Endothelial cell of umbilical vein (primary cell): ENCODE results near the gene PCDHGA1. TPM values are rescaled to one million over a fixed set of nuclear protein-coding genes. Genes with fewer than 3 reads are reported as not detected.

ENCODE experiments used
- BruUV-seq: library from RNA; stranded (reverse); fragments of 400-500 nt; replicated peaks from 2 replicates; lab custom pipeline; 2021; lab: Mats Ljungman, UMichigan
- CTCF ChIA-PET: fragments of 300-600, 350-600 bp; sonication (Branson Sonifier 250); formaldehyde crosslinking; loops from one replicate; lab custom pipeline; 2021; ENCODE audit warnings: antibody characterized with exemption, inconsistent platforms; lab: Charles Lee
- POLR2A ChIA-PET: fragments of 300-600, 350-600 bp; sonication (Branson Sonifier 250); formaldehyde crosslinking; loops from one replicate; lab custom pipeline; 2021; ENCODE audit warnings: antibody characterized with exemption, inconsistent platforms; lab: Charles Lee
- DNase-seq: peaks from one replicate; pipeline ENCODE4 v3.0.0-alpha.2; 2011; ENCODE audit warnings: low read depth, low spot score
- FAIRE-seq: peaks from 2 replicates; lab custom pipeline; 2011; peaks lifted over from hg19 to GRCh38; lab: Jason Lieb, UNC
- H2AFZ ChIP-seq: 2 replicates; pipeline ENCODE4 v1.6.0; 2012; ENCODE audit warnings: low read depth, low read length, control low read depth, inconsistent platforms
- H3K27ac ChIP-seq: 2 replicates; pipeline ENCODE4 v1.5.1; 2011; ENCODE audit warnings: low read depth, mild to moderate bottlenecking, control low read depth, low read length, moderate library complexity; ENCODE audit not compliant: insufficient read depth
- H3K27me3 ChIP-seq, 2 experiments: 2 replicates each; pipeline versions ENCODE4 v1.6.0 to v1.6.1; 2011; ENCODE audit warnings: low read length in 2 of 2, mixed read lengths in 1 of 2; ENCODE audit not compliant: control insufficient read depth in 2 of 2, insufficient read depth in 2 of 2
- H3K36me3 ChIP-seq, 2 experiments: 2 replicates in 1 of 2; 3 replicates in 1 of 2; pipeline ENCODE4 v1.5.1; 2011; ENCODE audit warnings: low read length in 2 of 2, mild to moderate bottlenecking in 1 of 2, moderate library complexity in 1 of 2; ENCODE audit not compliant: control insufficient read depth in 2 of 2, insufficient read depth in 2 of 2; ENCODE audit errors: extremely low read depth in 1 of 2
- H3K4me1 ChIP-seq: 3 replicates; pipeline ENCODE4 v1.5.1; 2011; ENCODE audit warnings: mild to moderate bottlenecking, low read length; ENCODE audit not compliant: control insufficient read depth, insufficient read depth; ENCODE audit errors: extremely low read depth
- H3K4me2 ChIP-seq: 2 replicates; pipeline ENCODE4 v1.6.1; 2011; ENCODE audit warnings: low read length, control low read depth, mixed read lengths; ENCODE audit not compliant: insufficient read depth
- H3K4me3 ChIP-seq, 3 experiments: fragments of 200-600 bp in 1 of 3; sonication (generic), shearing (Covaris generic) in 1 of 3; replicated peaks in 1 of 3; 2 replicates each; pipeline ENCODE4 v1.5.1; 2011 to 2016; ENCODE audit warnings: control low read depth in 3 of 3, low read length in 3 of 3, mild to moderate bottlenecking in 2 of 3, inconsistent platforms in 1 of 3, low read depth in 1 of 3, moderate library complexity in 1 of 3; ENCODE audit not compliant: insufficient read depth in 1 of 3
- H3K79me2 ChIP-seq: 2 replicates; pipeline ENCODE4 v1.6.0; 2012; ENCODE audit warnings: low read length, inconsistent platforms; ENCODE audit not compliant: control insufficient read depth, insufficient read depth
- H3K9ac ChIP-seq: replicated peaks from 2 replicates; pipeline ENCODE3; 2011; ENCODE audit warnings: low read length, control low read depth; ENCODE audit not compliant: insufficient read depth; ENCODE audit errors: extremely low read depth
- H3K9me1 ChIP-seq: replicated peaks from 3 replicates; pipeline ENCODE4 v1.6.0; 2011; ENCODE audit warnings: mild to moderate bottlenecking, low read length; ENCODE audit not compliant: control insufficient read depth, insufficient read depth; ENCODE audit errors: extremely low read depth
- H3K9me3 ChIP-seq: replicated peaks from 2 replicates; pipeline ENCODE4 v1.5.1; 2012; ENCODE audit warnings: low read length, inconsistent platforms; ENCODE audit not compliant: control insufficient read depth, insufficient read depth
- H4K20me1 ChIP-seq: replicated peaks from 2 replicates; pipeline ENCODE3; 2011; ENCODE audit warnings: mild to moderate bottlenecking, low read length; ENCODE audit not compliant: control insufficient read depth, insufficient read depth; ENCODE audit errors: extremely low read depth
- EZH2 ChIP-seq: IDR thresholded peaks from 2 replicates; pipeline ENCODE4 v1.6.1; 2012; ENCODE audit warnings: borderline replicate concordance, low read depth, mild to moderate bottlenecking, moderate library complexity, low read length, inconsistent platforms; ENCODE audit not compliant: severe bottlenecking
- FOS ChIP-seq: IDR thresholded peaks from 2 replicates; pipeline ENCODE4 v1.6.1; 2011; ENCODE audit warnings: mild to moderate bottlenecking, low read length, moderate library complexity, borderline replicate concordance; ENCODE audit not compliant: insufficient read depth
- GATA2 ChIP-seq: IDR thresholded peaks from 2 replicates; pipeline ENCODE4 v1.7.0; 2011; ENCODE audit warnings: low read depth, mild to moderate bottlenecking, moderate library complexity, mixed read lengths, low read length; ENCODE audit not compliant: insufficient read length, insufficient read depth
- JUN ChIP-seq: IDR thresholded peaks from 2 replicates; pipeline ENCODE4 v1.6.1; 2011; ENCODE audit warnings: borderline replicate concordance, low read depth; ENCODE audit not compliant: insufficient read length, insufficient read depth
- MAX ChIP-seq: IDR thresholded peaks from 2 replicates; pipeline ENCODE4 v1.6.1; 2011; ENCODE audit not compliant: insufficient read depth, insufficient read length
- MYC ChIP-seq: IDR thresholded peaks from one replicate; pipeline ENCODE4 v1.6.1; 2011; ENCODE audit warnings: mild to moderate bottlenecking, low read depth, low read length
- POLR2A ChIP-seq: IDR thresholded peaks from 2 replicates; pipeline ENCODE4 v1.6.1; 2012; ENCODE audit warnings: low read depth, mild to moderate bottlenecking, control low read depth, low read length
- POLR2AphosphoS5 ChIP-seq: IDR thresholded peaks from 2 replicates; pipeline ENCODE4 v1.6.1; 2012; ENCODE audit warnings: low read depth, mild to moderate bottlenecking, control low read depth, low read length, moderate library complexity; ENCODE audit not compliant: insufficient read depth
- dilution Hi-C: fragments of 300-500 bp; cut with MboI; formaldehyde crosslinking; loops from one replicate; pipeline ENCODE4 v1.15.0; 2019; ENCODE audit warnings: low sequenced_read_pairs; ENCODE audit not compliant: extremely low pct_ligation_motif_present
- intact Hi-C: fragments of 100-400 bp; cut with micrococcal nuclease; formaldehyde crosslinking; loops from one replicate; pipeline ENCODE4 v1.10.0; 2022
- polyA plus RNA-seq, 4 experiments: library from polyadenylated mRNA; depleted of rRNA in 3 of 4; stranded (reverse) in 3 of 4; unstranded in 1 of 4; fragments of >200 nt; gene quantifications; 2 replicates each; pipeline versions ENCODE4 v1.2.1 to v1.2.3, GENCODE V29; 2011 to 2012; ENCODE audit warnings: missing spikeins in 1 of 4
- total RNA-seq: library from RNA; stranded (reverse); gene quantifications from 2 replicates; pipeline ENCODE4 v1.2.3, GENCODE V29; 2021
- TF ChIP-seq, protein P1 (sequence below), 2 donors: IDR thresholded peaks; 1 replicate in 1 of 2; 2 replicates in 1 of 2; pipeline ENCODE4 v1.5.1; 2011; ENCODE audit warnings: low read length in 2 of 2, mild to moderate bottlenecking in 2 of 2, moderate library complexity in 2 of 2, control low read depth in 1 of 2, inconsistent platforms in 1 of 2, low read depth in 1 of 2; ENCODE audit not compliant: insufficient read depth in 1 of 2; ENCODE audit errors: extremely low read depth in 1 of 2

PCDHGA1 gene
- total and polyA plus RNA-seq, 2 donors (not counting 3 experiments of a cell fraction or from before 2014, with no cell fraction given), result 0.22 to 0.44 TPM

GRCh38 chr5:141486091-141486490 is 155.8 kb downstream of the PCDHGA1 start:
- Histone ChIP-seq H3K79me2 (no peaks in the 10 kb centered on the region), H3K27ac (no peak overlapping the region), H2AFZ (no peak overlapping the region), H3K9me3 (no peaks in the 10 kb centered on the region), H3K9ac (no peak overlapping the region), H3K4me2 (no peak overlapping the region), H3K36me3 (no peaks in the 10 kb centered on the region), H3K9me1 (no peaks in the 10 kb centered on the region), H3K4me1 (peaks cover 10% of the 10 kb centered on the region), H3K27me3 (peaks cover 5 to 20% of the 10 kb centered on the region in 2 experiments), H3K4me3 (no peak overlapping the region), H4K20me1 (no peaks in the 10 kb centered on the region)
- TF ChIP-seq, protein P1, sequence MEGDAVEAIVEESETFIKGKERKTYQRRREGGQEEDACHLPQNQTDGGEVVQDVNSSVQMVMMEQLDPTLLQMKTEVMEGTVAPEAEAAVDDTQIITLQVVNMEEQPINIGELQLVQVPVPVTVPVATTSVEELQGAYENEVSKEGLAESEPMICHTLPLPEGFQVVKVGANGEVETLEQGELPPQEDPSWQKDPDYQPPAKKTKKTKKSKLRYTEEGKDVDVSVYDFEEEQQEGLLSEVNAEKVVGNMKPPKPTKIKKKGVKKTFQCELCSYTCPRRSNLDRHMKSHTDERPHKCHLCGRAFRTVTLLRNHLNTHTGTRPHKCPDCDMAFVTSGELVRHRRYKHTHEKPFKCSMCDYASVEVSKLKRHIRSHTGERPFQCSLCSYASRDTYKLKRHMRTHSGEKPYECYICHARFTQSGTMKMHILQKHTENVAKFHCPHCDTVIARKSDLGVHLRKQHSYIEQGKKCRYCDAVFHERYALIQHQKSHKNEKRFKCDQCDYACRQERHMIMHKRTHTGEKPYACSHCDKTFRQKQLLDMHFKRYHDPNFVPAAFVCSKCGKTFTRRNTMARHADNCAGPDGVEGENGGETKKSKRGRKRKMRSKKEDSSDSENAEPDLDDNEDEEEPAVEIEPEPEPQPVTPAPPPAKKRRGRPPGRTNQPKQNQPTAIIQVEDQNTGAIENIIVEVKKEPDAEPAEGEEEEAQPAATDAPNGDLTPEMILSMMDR (IDR thresholded peaks at IDR 0.05; ENCODE audit: extremely low read depth in 1 of 2, insufficient read depth in 1 of 2, low read depth in 1 of 2, low read length in 2 of 2), result no peak
- no peak for FAIRE-seq
- intact Hi-C loops, result no loop called here
- ChIA-PET CTCF (interaction anchor here (1.1 to 4.1 kb wide), 10 partner anchors 8 to 78 kb away, joined by 3 to 25 read pairs (median 5); partner anchors contain the start of genes PCDHGA12 and PCDHGC3), POLR2A (no interaction called here)
- dilution Hi-C loops, result no loop called here
- DNase-seq, result no peak
- BruUV-seq, result no TSS peak

- Histone ChIP-seq H3K9ac (no peak overlapping the region), H3K4me3 (no peak overlapping the region), H3K36me3 (no peaks in the 10 kb centered on the region), H3K9me3 (no peaks in the 10 kb centered on the region), H3K27ac (no peak overlapping the region), H4K20me1 (no peaks in the 10 kb centered on the region), H2AFZ (no peak overlapping the region), H3K4me2 (no peak overlapping the region), H3K4me1 (peaks cover 10% of the 10 kb centered on the region), H3K27me3 (peaks cover 12 to 30% of the 10 kb centered on the region in 2 experiments), H3K9me1 (no peaks in the 10 kb centered on the region), H3K79me2 (no peaks in the 10 kb centered on the region)
- ChIA-PET CTCF (interaction anchor here (1.8 kb wide), 1 partner anchor 70 kb away, joined by 5 read pairs; no protein-coding TSS in a partner anchor), POLR2A (no interaction called here)
- dilution Hi-C loops (no loop called here), intact Hi-C loops (no loop called here)
- DNase-seq, result no peak
- no TSS peak for BruUV-seq
- no peak for FAIRE-seq
- no peak for TF ChIP-seq MYC
- TF ChIP-seq POLR2A, result no peak
- TF ChIP-seq GATA2, result no peak
- TF ChIP-seq EZH2, result no peak
- TF ChIP-seq JUN, result no peak
- TF ChIP-seq FOS, result no peak
- no peak for TF ChIP-seq MAX
- TF ChIP-seq POLR2AphosphoS5, result no peak
- TF ChIP-seq, protein P1 (IDR thresholded peaks at IDR 0.05; ENCODE audit: extremely low read depth in 1 of 2, insufficient read depth in 1 of 2, low read depth in 1 of 2, low read length in 2 of 2), result no peak
Observed at GRCh38 chr5:141487131-141487530, 156.8 kb downstream of the PCDHGA1 start.
